OCI-LY1 (cell line): ENCODE results near the gene TTF2.

Experiments
- CTCF ChIP-seq: fragments of 200-600 bp; sonication (generic), shearing (Covaris generic); IDR thresholded peaks from 2 replicates; pipeline ENCODE4 v1.5.1; 2017; ENCODE audit warnings: mild to moderate bottlenecking, antibody characterized with exemption, low read length, moderate library complexity, mixed read lengths
- EZH2 ChIP-seq: fragments of 200-600 bp; sonication (generic), shearing (Covaris generic); IDR thresholded peaks from 2 replicates; pipeline ENCODE4 v1.8.0; 2017; ENCODE audit warnings: borderline replicate concordance, mixed run types, mild to moderate bottlenecking, antibody characterized with exemption, low read length, moderate library complexity, mixed read lengths

GRCh38 chr1:117105722-117106121 lies 45.6 kb downstream of the TTF2 start:
- TF ChIP-seq CTCF (no peak), EZH2 (no peak)
